Activated CD8-positive, alpha-beta memory T cell treated with anti-CD3 and anti-CD28 coated beads for 24 hours (primary cell): ENCODE data around the gene PSTPIP2.
"Not testable (repeated sequence)": the region's sequence is repeated elsewhere in the genome, so short reads cannot be mapped to it uniquely, and the experiment has no call there.

Experiments
- DNase-seq: peaks from one replicate; pipeline ENCODE4 v3.0.0-alpha.2; 2020

PSTPIP2 gene

GRCh38 chr18:46034230-46034629, 37.8 kb downstream of the PSTPIP2 start:
- DNase-seq: no peak

GRCh38 chr18:46031741-46032140, 40.3 kb downstream of the PSTPIP2 start:
- no peak for DNase-seq

- DNase-seq: no peak
These were observed 43.5 kb downstream of the PSTPIP2 start for GRCh38 chr18:46028536-46028891.

GRCh38 chr18:46019936-46020335, 52.1 kb downstream of the PSTPIP2 start:
- DNase-seq: no peak

- no peak for DNase-seq
These were observed 58.4 kb downstream of the PSTPIP2 start for GRCh38 chr18:46013484-46014189.

GRCh38 chr18:46010676-46011075, 61.4 kb downstream of the PSTPIP2 start:
- DNase-seq: no peak

- DNase-seq: no peak
These were observed 62.0 kb downstream of the PSTPIP2 start for GRCh38 chr18:46010050-46010449.

GRCh38 chr18:46009125-46009840, 62.8 kb downstream of the PSTPIP2 start:
- no peak for DNase-seq

- DNase-seq: no peak
These were observed 63.5 kb downstream of the PSTPIP2 start for GRCh38 chr18:46008531-46008930.

- DNase-seq: no peak
These were observed 64.9 kb downstream of the PSTPIP2 start for GRCh38 chr18:46007165-46007564.

- DNase-seq: no peak
These were observed 69.1 kb downstream of the PSTPIP2 start for GRCh38 chr18:46002934-46003333.

- no peak for DNase-seq
These were observed 70.2 kb downstream of the PSTPIP2 start for GRCh38 chr18:46001892-46002291.

- no peak for DNase-seq
These were observed 71.0 kb downstream of the PSTPIP2 start for GRCh38 chr18:46001074-46001473.

GRCh38 chr18:45999536-45999935, 72.5 kb downstream of the PSTPIP2 start:
- no peak for DNase-seq

- no peak for DNase-seq
These were observed 73.8 kb downstream of the PSTPIP2 start for GRCh38 chr18:45998244-45998643.

GRCh38 chr18:45997700-45998151, 74.3 kb downstream of the PSTPIP2 start:
- peak; percentile 76 for DNase-seq

GRCh38 chr18:45995461-45995860, 76.6 kb downstream of the PSTPIP2 start:
- no peak for DNase-seq

- DNase-seq: no peak
These were observed 78.6 kb downstream of the PSTPIP2 start for GRCh38 chr18:45993438-45993837.

GRCh38 chr18:45992527-45992926, 79.5 kb downstream of the PSTPIP2 start:
- not testable (repeated sequence) for DNase-seq

GRCh38 chr18:45991788-45992187, 80.3 kb downstream of the PSTPIP2 start:
- no peak for DNase-seq

- DNase-seq: no peak
These were observed 87.4 kb downstream of the PSTPIP2 start for GRCh38 chr18:45984546-45985235.

GRCh38 chr18:45981821-45982220, 90.2 kb downstream of the PSTPIP2 start:
- no peak for DNase-seq

GRCh38 chr18:45980229-45980628, 91.8 kb downstream of the PSTPIP2 start:
- no peak for DNase-seq

GRCh38 chr18:45978084-45978483, 94.0 kb downstream of the PSTPIP2 start:
- no peak for DNase-seq
